HL-60/S4 (cell line): ENCODE measurements around the gene TARBP1.
"Not testable (repeated sequence)": the region's sequence is repeated elsewhere in the genome, so short reads cannot be mapped to it uniquely, and the experiment has no call there.

Source experiments
- in situ Hi-C: fragments of 300-500 bp; cut with MboI; formaldehyde crosslinking; loops from 2 replicates; pipeline ENCODE4 v1.14.3; 2022; ENCODE audit warnings: low sequenced_read_pairs

Gene TARBP1

GRCh38 chr1:234399515-234399914 lies 79.5 kb downstream of the TARBP1 start:
- in situ Hi-C loops = not testable (repeated sequence)

- in situ Hi-C loops = no loop called here
Observed at GRCh38 chr1:234398849-234399381, 80.1 kb downstream of the TARBP1 start.

- in situ Hi-C loops = no loop called here
Observed at GRCh38 chr1:234397732-234398131, 81.2 kb downstream of the TARBP1 start.

GRCh38 chr1:234396871-234397270 lies 82.1 kb downstream of the TARBP1 start:
- in situ Hi-C loops = no loop called here

GRCh38 chr1:234396092-234396491 lies 82.9 kb downstream of the TARBP1 start:
- in situ Hi-C loops = no loop called here

- in situ Hi-C loops = no loop called here
Observed at GRCh38 chr1:234395297-234395696, 83.7 kb downstream of the TARBP1 start.

GRCh38 chr1:234393190-234393589 lies 85.8 kb downstream of the TARBP1 start:
- in situ Hi-C loops = no loop called here

- in situ Hi-C loops = no loop called here
Observed at GRCh38 chr1:234388094-234388493, 90.9 kb downstream of the TARBP1 start.

- in situ Hi-C loops = no loop called here
Observed at GRCh38 chr1:234386122-234386521, 92.9 kb downstream of the TARBP1 start.

GRCh38 chr1:234381699-234382555 lies 97.1 kb downstream of the TARBP1 start:
- in situ Hi-C loops = no loop called here

GRCh38 chr1:234379591-234380109 lies 99.3 kb downstream of the TARBP1 start:
- in situ Hi-C loops = not testable (repeated sequence)

GRCh38 chr1:234375672-234376071 lies 103.3 kb downstream of the TARBP1 start:
- in situ Hi-C loops = no loop called here

- in situ Hi-C loops = no loop called here
Observed at GRCh38 chr1:234373959-234374254, 105.1 kb downstream of the TARBP1 start.

GRCh38 chr1:234373064-234373958 lies 105.7 kb downstream of the TARBP1 start, which contains the start of gene COA6:
Gene COA6, plus strand, starts transcription at chr1:234373456. Its CDS starts 11 bp downstream, at chr1:234373467.
- in situ Hi-C loops = no loop called here

- in situ Hi-C loops = no loop called here
Observed at GRCh38 chr1:234372011-234372757, 106.8 kb downstream of the TARBP1 start.

GRCh38 chr1:234371414-234371813 lies 107.6 kb downstream of the TARBP1 start:
- in situ Hi-C loops = no loop called here

- in situ Hi-C loops = no loop called here
Observed at GRCh38 chr1:234369784-234370183, 109.2 kb downstream of the TARBP1 start.

GRCh38 chr1:234369033-234369430 lies 109.9 kb downstream of the TARBP1 start:
- in situ Hi-C loops = no loop called here

- in situ Hi-C loops = no loop called here
Observed at GRCh38 chr1:234368320-234369032, 110.5 kb downstream of the TARBP1 start.

- in situ Hi-C loops = no loop called here
Observed at GRCh38 chr1:234362558-234362957, 116.4 kb downstream of the TARBP1 start.
